OCI-LY3 (cell line): ENCODE results near the gene PON2.

Source experiments
- CTCF ChIP-seq: fragments of 200-600, 300-600 bp; sonication (generic); IDR thresholded peaks from 2 replicates; pipeline ENCODE4 v1.5.1; 2014; ENCODE audit warnings: antibody characterized with exemption, low read length, low read depth
- EZH2phosphoT487 ChIP-seq: fragments of 200-600 bp; shearing (Covaris generic); IDR thresholded peaks from 2 replicates; pipeline ENCODE4 v1.6.1; 2018; ENCODE audit warnings: antibody characterized with exemption, mixed run types, low read depth

- no peak for TF ChIP-seq CTCF
- no peak for TF ChIP-seq EZH2phosphoT487
These were observed 38.6 kb upstream of the PON2 start for GRCh38 chr7:95473276-95473985.
